NCI-H2081 treated with DMSO at 0.1 percent for 48 hours (cell line): Measurements from ENCODE around the gene NDN.
"Not testable (repeated sequence)": the region's sequence is repeated elsewhere in the genome, so short reads cannot be mapped to it uniquely, and the experiment has no call there.

Source experiments
- DNase-seq: peaks from one replicate; lab custom pipeline; 2025; lab: John Stamatoyannopoulos, UW

The NDN gene

GRCh38 chr15:23687143-23687470, at the start of gene NDN:
Gene NDN (minus strand): TSS chr15:23687305. CDS start chr15:23687217, 88 bp downstream.
- no peak for DNase-seq

GRCh38 chr15:23736033-23736673, 49.0 kb upstream of the NDN start:
- DNase-seq: no peak

GRCh38 chr15:23734862-23735261, 47.8 kb upstream of the NDN start:
- no peak for DNase-seq

- not testable (repeated sequence) for DNase-seq
These were observed 27.0 kb upstream of the NDN start for GRCh38 chr15:23713874-23714656.

GRCh38 chr15:23708332-23708731, 21.2 kb upstream of the NDN start:
- DNase-seq: no peak

- DNase-seq: no peak
These were observed 8.2 kb upstream of the NDN start for GRCh38 chr15:23695282-23695681.

- DNase-seq: no peak
These were observed 7.5 kb upstream of the NDN start for GRCh38 chr15:23694592-23694991.

GRCh38 chr15:23690450-23690852, 3.3 kb upstream of the NDN start:
- no peak for DNase-seq

GRCh38 chr15:23690015-23690414, 2.9 kb upstream of the NDN start:
- no peak for DNase-seq

GRCh38 chr15:23686466-23687142, 501 bp downstream of the NDN start:
- no peak for DNase-seq

- DNase-seq: no peak
These were observed 15.6 kb downstream of the NDN start for GRCh38 chr15:23671481-23671880.

GRCh38 chr15:23670970-23671369, 16.1 kb downstream of the NDN start:
- no peak for DNase-seq

GRCh38 chr15:23663232-23663631, 23.9 kb downstream of the NDN start:
- DNase-seq: no peak

- DNase-seq: no peak
These were observed 38.1 kb downstream of the NDN start for GRCh38 chr15:23648920-23649515.

GRCh38 chr15:23647421-23648370, 39.4 kb downstream of the NDN start, which contains the start of gene MAGEL2:
Gene MAGEL2 (minus strand): TSS chr15:23647867. CDS start chr15:23647742, 125 bp downstream.
- no peak for DNase-seq

GRCh38 chr15:23647001-23647295, 40.2 kb downstream of the NDN start:
- no peak for DNase-seq

- DNase-seq: no peak
These were observed 40.7 kb downstream of the NDN start for GRCh38 chr15:23646165-23647000.

GRCh38 chr15:23645371-23646164, 41.5 kb downstream of the NDN start:
- DNase-seq: no peak

- no peak for DNase-seq
These were observed 42.3 kb downstream of the NDN start for GRCh38 chr15:23644829-23645228.
